ENCODE measurements around the gene PRPF8. TPM values are rescaled to one million over a fixed set of nuclear protein-coding genes. Genes with fewer than 3 reads are reported as not detected.
"Not testable (repeated sequence)": the region's sequence is repeated elsewhere in the genome, so short reads cannot be mapped to it uniquely, and the experiment has no call there.

PRPF8 gene
- total RNA-seq, 1 experiment from 2014 or later, result 398 TPM

- ChIA-PET POLR2A (no interaction called here), CTCF (no interaction called here)
- H3K27me3 ChIP-seq (replicated peaks; ENCODE audit: control insufficient read depth, insufficient read depth, low read length), result no peaks in the 10 kb centered on the region
- Mint-ChIP-seq H3K27ac (ENCODE audit: unreplicated experiment) (no peak overlapping the region), H3K27me3 (ENCODE audit: insufficient read depth, unreplicated experiment) (no peaks in the 10 kb centered on the region), H3K4me3 (ENCODE audit: unreplicated experiment) (no peak overlapping the region), H3K4me1 (ENCODE audit: low read depth, unreplicated experiment) (no peaks in the 10 kb centered on the region), H3K36me3 (ENCODE audit: insufficient read depth, unreplicated experiment) (peaks cover 100% of the 10 kb centered on the region), H3K9me3 (ENCODE audit: unreplicated experiment) (no peaks in the 10 kb centered on the region)
- H3K36me3 ChIP-seq (ENCODE audit: control insufficient read depth, insufficient read depth, low read length), result peaks cover 24% of the 10 kb centered on the region
- TF ChIP-seq CTCF (IDR thresholded peaks at IDR 0.05; ENCODE audit: insufficient read depth in 1 of 2, low read depth in 1 of 2, low read length in 1 of 2, severe bottlenecking in 1 of 2, unreplicated experiment in 1 of 2), result no peak
- no peak overlapping the region for H3K4me3 ChIP-seq (ENCODE audit: low read depth, low read length)
- no peaks in the 10 kb centered on the region for H3K9me3 ChIP-seq
- intact Hi-C loops (cut with micrococcal nuclease; ENCODE audit: unreplicated experiment), result no loop called here
- no peak for DNase-seq
- H3K4me1 ChIP-seq, result no peaks in the 10 kb centered on the region
- BruUV-seq (replicated peaks), result no TSS peak
Measured at GRCh38 chr17:1658100-1658499, 26.6 kb downstream of the PRPF8 start.

GRCh38 chr17:1653735-1654134, 30.9 kb downstream of the PRPF8 start:
- H3K4me3 ChIP-seq (ENCODE audit: low read depth, low read length), result no peak overlapping the region
- no peaks in the 10 kb centered on the region for H3K9me3 ChIP-seq
- H3K9me3 Mint-ChIP-seq (ENCODE audit: unreplicated experiment), result no peaks in the 10 kb centered on the region
- ChIA-PET CTCF (no interaction called here), POLR2A (no interaction called here)
- peaks cover 5% of the 10 kb centered on the region; the same call in 1 of the 2 replicates for H3K4me1 ChIP-seq
- no peak overlapping the region for H3K4me3 Mint-ChIP-seq (ENCODE audit: unreplicated experiment)
- no peak for TF ChIP-seq CTCF (IDR thresholded peaks at IDR 0.05; ENCODE audit: insufficient read depth in 1 of 2, low read depth in 1 of 2, low read length in 1 of 2, severe bottlenecking in 1 of 2, unreplicated experiment in 1 of 2)
- no peaks in the 10 kb centered on the region for H3K27me3 Mint-ChIP-seq (ENCODE audit: insufficient read depth, unreplicated experiment)
- DNase-seq, result no peak
- H3K36me3 Mint-ChIP-seq (ENCODE audit: insufficient read depth, unreplicated experiment), result peaks cover 89% of the 10 kb centered on the region
- H3K27ac Mint-ChIP-seq (ENCODE audit: unreplicated experiment), result no peak overlapping the region
- peaks cover 28% of the 10 kb centered on the region for H3K36me3 ChIP-seq (ENCODE audit: control insufficient read depth, insufficient read depth, low read length)
- no peaks in the 10 kb centered on the region for H3K27me3 ChIP-seq (replicated peaks; ENCODE audit: control insufficient read depth, insufficient read depth, low read length)
- intact Hi-C loops (cut with micrococcal nuclease; ENCODE audit: unreplicated experiment), result no loop called here
- peaks cover 6% of the 10 kb centered on the region for H3K4me1 Mint-ChIP-seq (ENCODE audit: low read depth, unreplicated experiment)
- no TSS peak for BruUV-seq (replicated peaks)

GRCh38 chr17:1652794-1653193, 31.9 kb downstream of the PRPF8 start:
- BruUV-seq (replicated peaks); H3K27me3 ChIP-seq (replicated peaks; ENCODE audit: control insufficient read depth, insufficient read depth, low read length); H3K4me3 Mint-ChIP-seq (ENCODE audit: unreplicated experiment); H3K27me3 Mint-ChIP-seq (ENCODE audit: insufficient read depth, unreplicated experiment); H3K9me3 Mint-ChIP-seq (ENCODE audit: unreplicated experiment); H3K4me1 ChIP-seq; H3K4me3 ChIP-seq (ENCODE audit: low read depth, low read length); POLR2A ChIA-PET; H3K9me3 ChIP-seq; intact Hi-C loops (cut with micrococcal nuclease; ENCODE audit: unreplicated experiment); H3K4me1 Mint-ChIP-seq (ENCODE audit: low read depth, unreplicated experiment); DNase-seq: not testable (repeated sequence)
- H3K36me3 ChIP-seq (ENCODE audit: control insufficient read depth, insufficient read depth, low read length), result peaks cover 24% of the 10 kb centered on the region
- H3K27ac Mint-ChIP-seq (ENCODE audit: unreplicated experiment), result peak overlapping the region; percentile 22
- CTCF ChIA-PET, result interaction anchor here (1.1 kb wide), 1 partner anchor 78 kb away, joined by 3 read pairs; no protein-coding TSS in a partner anchor
- H3K36me3 Mint-ChIP-seq (ENCODE audit: insufficient read depth, unreplicated experiment), result peaks cover 79% of the 10 kb centered on the region

GRCh38 chr17:1651559-1651844, 33.2 kb downstream of the PRPF8 start:
- ChIA-PET CTCF (no interaction called here), POLR2A (no interaction called here)
- H3K4me3 Mint-ChIP-seq (ENCODE audit: unreplicated experiment), result no peak overlapping the region
- no peaks in the 10 kb centered on the region for H3K27me3 ChIP-seq (replicated peaks; ENCODE audit: control insufficient read depth, insufficient read depth, low read length)
- H3K4me1 ChIP-seq, result peaks cover 8% of the 10 kb centered on the region; the same call in 1 of the 2 replicates
- intact Hi-C loops (cut with micrococcal nuclease; ENCODE audit: unreplicated experiment), result no loop called here
- peaks cover 24% of the 10 kb centered on the region for H3K36me3 ChIP-seq (ENCODE audit: control insufficient read depth, insufficient read depth, low read length)
- no peaks in the 10 kb centered on the region for H3K9me3 Mint-ChIP-seq (ENCODE audit: unreplicated experiment)
- no peak for TF ChIP-seq CTCF (IDR thresholded peaks at IDR 0.05; ENCODE audit: insufficient read depth in 1 of 2, low read depth in 1 of 2, low read length in 1 of 2, severe bottlenecking in 1 of 2, unreplicated experiment in 1 of 2)
- no peak overlapping the region for H3K4me3 ChIP-seq (ENCODE audit: low read depth, low read length)
- H3K27me3 Mint-ChIP-seq (ENCODE audit: insufficient read depth, unreplicated experiment), result no peaks in the 10 kb centered on the region
- H3K9me3 ChIP-seq, result no peaks in the 10 kb centered on the region
- H3K36me3 Mint-ChIP-seq (ENCODE audit: insufficient read depth, unreplicated experiment), result peaks cover 66% of the 10 kb centered on the region
- no peak for DNase-seq
- H3K4me1 Mint-ChIP-seq (ENCODE audit: low read depth, unreplicated experiment), result peaks cover 6% of the 10 kb centered on the region
- BruUV-seq (replicated peaks), result no TSS peak
- no peak overlapping the region for H3K27ac Mint-ChIP-seq (ENCODE audit: unreplicated experiment)
